Measurements from ENCODE around the gene RASA3.

The RASA3 gene

DNA sequence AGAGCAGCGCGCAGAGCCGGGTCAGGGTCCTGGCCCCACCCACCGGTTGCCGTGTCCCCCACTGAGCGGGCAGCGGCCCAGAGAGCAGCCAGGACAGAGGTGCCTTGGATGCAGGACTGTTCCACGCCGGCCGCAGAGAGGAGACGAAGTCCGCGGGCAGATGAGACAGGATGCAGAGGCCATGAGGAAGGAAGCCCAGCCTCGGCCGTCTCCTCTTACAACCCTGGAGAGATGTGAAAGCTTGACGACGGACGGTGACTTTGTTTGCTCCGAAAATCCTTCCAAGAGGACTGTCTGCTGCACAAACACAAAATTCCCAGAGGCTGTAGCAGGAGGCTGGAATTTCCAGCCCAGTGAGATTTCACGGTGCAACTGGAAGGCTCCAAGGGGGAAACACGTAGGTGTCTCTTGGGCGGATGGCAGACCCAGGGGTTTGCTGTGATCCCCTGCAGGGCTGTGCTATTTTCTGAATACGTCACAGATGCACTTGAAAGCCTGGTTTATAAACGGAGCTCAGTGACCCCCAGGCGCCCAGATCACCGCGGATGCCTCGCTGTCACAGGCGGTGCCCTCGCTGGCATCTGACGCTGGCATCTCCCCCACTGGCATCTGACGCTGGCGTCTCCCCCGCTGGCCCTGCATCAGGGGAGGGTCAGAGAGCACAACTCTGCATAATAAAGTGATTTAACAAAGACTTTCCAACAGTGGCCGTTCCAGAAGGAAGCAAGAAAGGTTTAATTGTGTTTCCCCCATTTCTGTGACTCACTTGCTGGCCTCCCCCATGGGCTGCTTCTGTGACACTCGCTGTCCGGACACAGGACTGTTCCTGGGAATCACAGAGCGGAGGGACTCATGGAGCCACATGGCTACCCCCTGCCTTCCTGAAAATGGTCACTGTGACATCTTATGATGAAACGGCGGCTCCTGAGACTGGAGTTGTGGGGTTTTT lies 96.6 kb downstream of the RASA3 start:
- Histone ChIP-seq H3K9ac (ENCODE audit: low read length) (no peak overlapping the region), H3K4me1 (ENCODE audit: control insufficient read depth, insufficient read depth, low read length) (peaks cover 15% of the 10 kb centered on the region), H3K36me3 (ENCODE audit: control insufficient read depth, insufficient read depth, low read length) (peaks cover 8% of the 10 kb centered on the region), H3K4me3 (ENCODE audit: low read depth, low read length) (no peak overlapping the region), H3K9me3 (ENCODE audit: control insufficient read depth, insufficient read depth, low read depth, low read length) (peaks cover 7% of the 10 kb centered on the region; the same call in 1 of the 2 replicates), H3K27me3 (ENCODE audit: control insufficient read depth, insufficient read depth, low read length) (no peaks in the 10 kb centered on the region), H3K27ac (ENCODE audit: low read depth, low read length) (no peak overlapping the region)

DNA sequence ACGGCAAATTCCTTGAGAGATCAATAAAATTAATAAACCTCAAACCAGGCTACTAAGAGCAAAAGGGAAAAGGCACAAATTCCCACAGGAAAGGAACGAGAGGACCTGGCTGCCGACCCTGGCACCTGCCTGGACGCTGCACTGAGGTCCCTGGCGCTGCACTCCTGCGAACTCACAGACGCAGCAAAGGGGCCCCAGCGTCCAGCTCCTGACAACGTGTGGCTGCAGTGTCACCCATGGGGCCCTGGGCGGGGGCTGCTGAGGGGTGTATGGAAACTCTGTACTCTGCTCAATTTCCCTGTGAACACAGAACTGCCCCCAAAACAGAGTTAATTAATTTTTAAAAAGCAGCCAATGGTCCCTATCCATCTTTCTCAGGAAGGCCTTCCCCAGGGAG lies 97.2 kb downstream of the RASA3 start:
- Histone ChIP-seq H3K4me3 (ENCODE audit: low read depth, low read length) (no peak overlapping the region), H3K27me3 (ENCODE audit: control insufficient read depth, insufficient read depth, low read length) (no peaks in the 10 kb centered on the region), H3K9ac (ENCODE audit: low read length) (no peak overlapping the region), H3K4me1 (ENCODE audit: control insufficient read depth, insufficient read depth, low read length) (peaks cover 15% of the 10 kb centered on the region), H3K9me3 (ENCODE audit: control insufficient read depth, insufficient read depth, low read depth, low read length) (peaks cover 7% of the 10 kb centered on the region; the same call in 1 of the 2 replicates), H3K27ac (ENCODE audit: low read depth, low read length) (no peak overlapping the region), H3K36me3 (ENCODE audit: control insufficient read depth, insufficient read depth, low read length) (peaks cover 9% of the 10 kb centered on the region; the same call in 1 of the 2 replicates)

GRCh38 chr13:114034481-114034891 lies 97.9 kb downstream of the RASA3 start:
- H3K27ac ChIP-seq (ENCODE audit: low read depth, low read length) = no peak overlapping the region
- no peaks in the 10 kb centered on the region for H3K27me3 ChIP-seq (ENCODE audit: control insufficient read depth, insufficient read depth, low read length)
- H3K9ac ChIP-seq (ENCODE audit: low read length) = no peak overlapping the region
- H3K36me3 ChIP-seq (ENCODE audit: control insufficient read depth, insufficient read depth, low read length) = peaks cover 9% of the 10 kb centered on the region; the same call in 1 of the 2 replicates
- H3K4me3 ChIP-seq (ENCODE audit: low read depth, low read length) = no peak overlapping the region
- H3K4me1 ChIP-seq (ENCODE audit: control insufficient read depth, insufficient read depth, low read length) = peaks cover 10% of the 10 kb centered on the region
- H3K9me3 ChIP-seq (ENCODE audit: control insufficient read depth, insufficient read depth, low read depth, low read length) = peaks cover 7% of the 10 kb centered on the region; the same call in 1 of the 2 replicates

DNA sequence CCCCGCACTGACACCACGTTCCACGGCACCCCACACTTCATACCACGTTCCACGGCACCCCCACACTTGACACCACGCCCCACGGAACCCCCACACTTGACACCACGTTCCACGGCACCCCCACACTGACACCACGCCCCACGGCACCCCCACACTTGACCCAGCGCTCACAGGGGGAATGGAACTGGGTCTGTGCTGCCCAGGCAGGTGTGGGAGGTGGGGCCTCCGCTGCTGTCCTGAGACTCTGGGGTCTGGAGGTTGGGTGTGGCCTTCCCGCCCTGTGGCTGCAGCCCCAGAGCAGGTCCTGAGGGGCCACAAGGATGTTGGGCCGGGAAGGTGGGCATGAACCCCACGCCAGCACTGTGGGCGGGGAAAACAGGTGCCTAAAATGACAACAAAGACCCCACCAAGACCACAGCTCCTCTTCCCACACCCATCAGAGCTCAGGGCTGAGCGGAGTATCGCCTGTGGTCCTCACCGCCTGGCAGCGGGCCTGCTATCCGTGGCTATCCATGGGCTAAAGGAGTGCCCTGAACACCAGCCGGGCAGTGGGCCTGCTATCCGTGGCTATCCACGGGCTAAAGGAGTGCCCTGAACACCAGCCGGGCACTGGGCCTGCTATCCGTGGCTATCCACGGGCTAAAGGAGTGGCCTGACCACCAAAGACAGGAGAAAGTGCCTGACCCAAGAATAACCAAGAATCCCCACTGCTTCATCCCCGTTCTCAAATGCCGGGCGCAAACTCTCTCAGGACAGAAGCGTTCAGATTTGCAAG lies 98.7 kb downstream of the RASA3 start:
- Histone ChIP-seq H3K4me3 (ENCODE audit: low read depth, low read length) (no peak overlapping the region), H3K9ac (ENCODE audit: low read length) (no peak overlapping the region), H3K27ac (ENCODE audit: low read depth, low read length) (no peak overlapping the region), H3K4me1 (ENCODE audit: control insufficient read depth, insufficient read depth, low read length) (peaks cover 10% of the 10 kb centered on the region), H3K36me3 (ENCODE audit: control insufficient read depth, insufficient read depth, low read length) (peaks cover 9% of the 10 kb centered on the region; the same call in 1 of the 2 replicates), H3K9me3 (ENCODE audit: control insufficient read depth, insufficient read depth, low read depth, low read length) (peaks cover 7% of the 10 kb centered on the region; the same call in 1 of the 2 replicates), H3K27me3 (ENCODE audit: control insufficient read depth, insufficient read depth, low read length) (no peaks in the 10 kb centered on the region)

DNA sequence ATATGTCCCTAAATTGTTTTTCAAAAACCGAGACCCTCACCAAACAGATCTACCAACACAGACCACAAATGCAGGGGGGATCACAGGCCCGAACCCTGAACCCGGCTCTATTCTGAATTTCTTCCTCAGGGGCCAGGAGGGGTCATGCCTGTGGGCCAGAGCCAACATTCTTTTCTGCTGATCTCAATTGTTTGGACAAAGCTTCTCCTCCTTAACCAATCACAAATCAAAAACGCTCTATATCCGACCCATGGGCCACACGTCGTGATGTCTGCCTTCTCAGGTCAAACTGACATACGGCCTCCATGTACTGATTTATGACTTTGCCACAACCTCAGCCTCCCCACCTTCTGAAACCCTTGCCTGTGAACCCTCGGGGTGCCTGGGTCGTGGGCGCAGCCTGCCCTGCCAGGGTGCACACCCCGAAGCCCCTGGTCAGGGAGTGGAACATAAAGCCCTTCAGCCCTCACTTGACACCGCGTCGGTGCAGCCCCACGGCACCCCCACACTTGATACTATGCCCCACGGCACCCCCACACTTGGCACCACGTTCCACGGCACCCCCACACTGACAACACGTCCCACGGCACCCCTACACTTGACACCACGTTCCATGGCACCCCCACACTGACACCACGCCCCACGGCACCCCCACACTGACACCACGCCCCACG lies 100.2 kb downstream of the RASA3 start:
- no peak overlapping the region for H3K27ac ChIP-seq (ENCODE audit: low read depth, low read length)
- no peak overlapping the region for H3K4me3 ChIP-seq (ENCODE audit: low read depth, low read length)

DNA sequence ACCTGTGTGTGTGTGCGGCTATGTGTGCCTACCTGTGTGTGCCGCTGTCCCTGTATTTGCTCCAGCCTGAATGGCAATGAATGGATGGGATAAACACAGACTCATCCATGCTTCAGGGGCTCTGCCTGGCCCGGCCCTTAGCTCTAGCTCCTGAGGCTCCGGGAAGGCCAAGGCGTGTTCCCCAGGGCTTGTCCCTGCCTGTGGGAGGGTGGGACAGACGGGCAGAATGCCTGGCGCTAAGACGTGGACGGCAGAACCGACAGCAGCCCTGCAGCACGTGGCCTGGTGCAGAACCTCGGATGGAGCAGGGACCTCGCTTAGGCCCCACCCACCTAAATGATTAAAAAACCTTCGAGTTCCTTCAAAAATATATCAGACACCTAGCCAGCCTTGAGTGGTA lies 100.8 kb downstream of the RASA3 start:
- Histone ChIP-seq H3K27me3 (ENCODE audit: control insufficient read depth, insufficient read depth, low read length) (no peaks in the 10 kb centered on the region), H3K9ac (ENCODE audit: low read length) (no peak overlapping the region), H3K27ac (ENCODE audit: low read depth, low read length) (no peak overlapping the region), H3K4me1 (ENCODE audit: control insufficient read depth, insufficient read depth, low read length) (peaks cover 10% of the 10 kb centered on the region), H3K9me3 (ENCODE audit: control insufficient read depth, insufficient read depth, low read depth, low read length) (peaks cover 7% of the 10 kb centered on the region; the same call in 1 of the 2 replicates), H3K36me3 (ENCODE audit: control insufficient read depth, insufficient read depth, low read length) (peaks cover 9% of the 10 kb centered on the region; the same call in 1 of the 2 replicates), H3K4me3 (ENCODE audit: low read depth, low read length) (no peak overlapping the region)

More for the DNA sequence above, 100.2 kb downstream of the RASA3 start:
- peaks cover 9% of the 10 kb centered on the region; the same call in 1 of the 2 replicates for H3K36me3 ChIP-seq (ENCODE audit: control insufficient read depth, insufficient read depth, low read length)
- H3K9me3 ChIP-seq (ENCODE audit: control insufficient read depth, insufficient read depth, low read depth, low read length) = peaks cover 7% of the 10 kb centered on the region; the same call in 1 of the 2 replicates
- H3K27me3 ChIP-seq (ENCODE audit: control insufficient read depth, insufficient read depth, low read length) = no peaks in the 10 kb centered on the region
- no peak overlapping the region for H3K9ac ChIP-seq (ENCODE audit: low read length)
- H3K4me1 ChIP-seq (ENCODE audit: control insufficient read depth, insufficient read depth, low read length) = peaks cover 10% of the 10 kb centered on the region

GRCh38 chr13:114030666-114031610 lies 101.5 kb downstream of the RASA3 start:
- Histone ChIP-seq H3K9ac (ENCODE audit: low read length) (no peak overlapping the region), H3K4me1 (ENCODE audit: control insufficient read depth, insufficient read depth, low read length) (peaks cover 11% of the 10 kb centered on the region), H3K36me3 (ENCODE audit: control insufficient read depth, insufficient read depth, low read length) (peaks cover 10% of the 10 kb centered on the region; the same call in 1 of the 2 replicates), H3K27ac (ENCODE audit: low read depth, low read length) (no peak overlapping the region), H3K27me3 (ENCODE audit: control insufficient read depth, insufficient read depth, low read length) (no peaks in the 10 kb centered on the region), H3K4me3 (ENCODE audit: low read depth, low read length) (no peak overlapping the region), H3K9me3 (ENCODE audit: control insufficient read depth, insufficient read depth, low read depth, low read length) (peaks cover 7% of the 10 kb centered on the region; the same call in 1 of the 2 replicates)

DNA sequence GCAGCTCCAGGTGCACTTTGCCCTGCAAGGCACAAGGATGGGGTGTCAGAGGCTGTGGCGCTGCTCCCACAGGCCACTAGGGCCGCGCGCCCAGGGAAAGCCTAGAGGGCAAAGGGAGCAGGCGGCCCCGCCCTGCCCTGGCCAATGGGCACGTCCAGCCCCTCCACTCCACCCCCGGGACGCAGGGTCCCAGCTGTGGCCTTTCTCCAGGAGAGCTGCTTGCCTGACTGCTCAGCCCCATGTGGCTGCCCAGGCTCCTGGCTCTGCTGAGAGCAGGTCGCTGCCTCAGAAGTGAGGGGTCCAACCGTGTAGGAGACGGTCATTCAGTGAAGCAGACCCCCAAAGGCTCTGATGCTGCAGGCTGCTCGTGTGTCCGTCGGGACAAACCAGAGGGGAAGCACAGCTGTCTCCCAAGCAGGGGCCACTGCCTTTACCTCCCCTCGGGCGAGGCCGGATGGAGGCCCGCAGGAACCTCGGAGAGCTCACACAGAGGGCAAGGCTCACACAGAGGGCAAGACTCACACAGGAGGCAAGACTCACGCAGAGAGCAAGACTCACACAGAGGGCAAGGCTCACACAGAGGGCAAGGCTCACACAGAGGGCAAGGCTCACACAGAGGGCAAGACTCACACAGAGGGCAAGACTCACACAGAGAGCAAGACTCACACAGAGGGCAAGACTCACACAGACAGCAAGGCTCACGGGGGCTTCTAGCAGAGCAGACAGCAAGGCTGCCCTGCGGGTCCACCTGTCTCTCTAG lies 102.4 kb downstream of the RASA3 start:
- H3K27ac ChIP-seq (ENCODE audit: low read depth, low read length) = no peak overlapping the region
- peaks cover 7% of the 10 kb centered on the region; the same call in 1 of the 2 replicates for H3K9me3 ChIP-seq (ENCODE audit: control insufficient read depth, insufficient read depth, low read depth, low read length)
- H3K27me3 ChIP-seq (ENCODE audit: control insufficient read depth, insufficient read depth, low read length) = no peaks in the 10 kb centered on the region
- H3K4me3 ChIP-seq (ENCODE audit: low read depth, low read length) = no peak overlapping the region
- peaks cover 13% of the 10 kb centered on the region; the same call in 1 of the 2 replicates for H3K4me1 ChIP-seq (ENCODE audit: control insufficient read depth, insufficient read depth, low read length)
- no peak overlapping the region for H3K9ac ChIP-seq (ENCODE audit: low read length)
- peaks cover 12% of the 10 kb centered on the region; the same call in 1 of the 2 replicates for H3K36me3 ChIP-seq (ENCODE audit: control insufficient read depth, insufficient read depth, low read length)

GRCh38 chr13:114027826-114028225 lies 104.6 kb downstream of the RASA3 start:
- peaks cover 13% of the 10 kb centered on the region; the same call in 1 of the 2 replicates for H3K4me1 ChIP-seq (ENCODE audit: control insufficient read depth, insufficient read depth, low read length)
- peaks cover 12% of the 10 kb centered on the region; the same call in 1 of the 2 replicates for H3K36me3 ChIP-seq (ENCODE audit: control insufficient read depth, insufficient read depth, low read length)
- no peak overlapping the region for H3K9ac ChIP-seq (ENCODE audit: low read length)
- H3K27ac ChIP-seq (ENCODE audit: low read depth, low read length) = no peak overlapping the region
- no peaks in the 10 kb centered on the region for H3K27me3 ChIP-seq (ENCODE audit: control insufficient read depth, insufficient read depth, low read length)
- H3K4me3 ChIP-seq (ENCODE audit: low read depth, low read length) = no peak overlapping the region
- H3K9me3 ChIP-seq (ENCODE audit: control insufficient read depth, insufficient read depth, low read depth, low read length) = peaks cover 7% of the 10 kb centered on the region; the same call in 1 of the 2 replicates
